Type B pancreatic cell (in vitro differentiated cells): Measurements from ENCODE around the gene PPP4R3B. TPM values are rescaled to one million over a fixed set of nuclear protein-coding genes. Genes with fewer than 3 reads are reported as not detected.

ENCODE experiments used
- DNase-seq: peaks from one replicate; pipeline ENCODE4 v3.0.0; 2021; ENCODE audit warnings: mixed read lengths; ENCODE audit not compliant: unreplicated experiment; ENCODE audit errors: extremely low spot score
- H3K27ac Mint-ChIP-seq: 2 replicates; pipeline ENCODE4 v1.8.0; 2021; ENCODE audit warnings: mild to moderate bottlenecking, mixed read lengths
- H3K27me3 Mint-ChIP-seq: 2 replicates; pipeline ENCODE4 v1.8.0; 2021; ENCODE audit warnings: mixed read lengths
- H3K36me3 Mint-ChIP-seq: 2 replicates; pipeline ENCODE4 v1.8.0; 2021; ENCODE audit warnings: mixed read lengths
- H3K4me1 Mint-ChIP-seq: one replicate; pipeline ENCODE4 v1.8.0; 2021; ENCODE audit warnings: mixed read lengths; ENCODE audit not compliant: unreplicated experiment
- H3K4me3 Mint-ChIP-seq: 2 replicates; pipeline ENCODE4 v1.8.0; 2021; ENCODE audit warnings: mild to moderate bottlenecking, mixed read lengths
- H3K9me3 Mint-ChIP-seq: 2 replicates; pipeline ENCODE4 v1.8.0; 2021; ENCODE audit warnings: mixed read lengths
- CTCF ChIP-seq: fragments of 200-600 bp; sonication (generic); conservative IDR thresholded peaks from 2 replicates; pipeline ENCODE4 v1.5.0; 2021; ENCODE audit warnings: antibody characterized with exemption, mild to moderate bottlenecking
- total RNA-seq: library from RNA; stranded (reverse); gene quantifications from 2 replicates; pipeline ENCODE4 v1.2.1, GENCODE V29; 2021; ENCODE audit warnings: low replicate concordance

PPP4R3B gene
- total RNA-seq, 1 donor from 2014 or later, result 59.4 TPM

- Mint-ChIP-seq H3K9me3 (no peaks in the 10 kb centered on the region), H3K27me3 (no peaks in the 10 kb centered on the region), H3K4me1 (peaks cover 10% of the 10 kb centered on the region), H3K27ac (peak overlapping the region; percentile 98), H3K36me3 (peaks cover 3% of the 10 kb centered on the region), H3K4me3 (peak overlapping the region; percentile 99)
- DNase-seq, result no peak
- no peak for TF ChIP-seq CTCF
Observed at GRCh38 chr2:55519938-55520885, 97.2 kb downstream of the PPP4R3B start.

DNA sequence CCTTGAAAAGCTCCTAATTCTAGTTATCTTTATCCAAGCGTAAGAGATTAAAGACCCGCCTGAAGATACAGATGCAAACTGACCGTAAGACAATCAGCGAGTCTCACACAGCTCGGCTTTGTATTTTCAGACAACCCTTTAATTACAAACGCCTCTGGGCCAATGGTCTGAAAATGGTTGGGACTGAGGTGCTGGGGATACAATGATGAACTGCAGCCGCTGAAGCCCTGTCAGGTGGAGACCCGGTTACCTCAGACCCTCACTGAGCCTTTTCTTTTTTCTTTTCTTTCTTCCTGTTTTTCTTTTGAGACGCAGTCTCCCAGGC, 98.6 kb downstream of the PPP4R3B start:
- H3K27me3 Mint-ChIP-seq, result no peaks in the 10 kb centered on the region
- H3K9me3 Mint-ChIP-seq, result no peaks in the 10 kb centered on the region
- no peak for DNase-seq

GRCh38 chr2:55511508-55512124, 105.8 kb downstream of the PPP4R3B start:
- no peak overlapping the region for H3K4me3 Mint-ChIP-seq
- peak; percentile 75 for TF ChIP-seq CTCF
- DNase-seq, result no peak
- H3K4me1 Mint-ChIP-seq, result peaks cover 5% of the 10 kb centered on the region
- H3K27me3 Mint-ChIP-seq, result no peaks in the 10 kb centered on the region
- no peak overlapping the region for H3K27ac Mint-ChIP-seq
- H3K36me3 Mint-ChIP-seq, result no peaks in the 10 kb centered on the region
- H3K9me3 Mint-ChIP-seq, result no peaks in the 10 kb centered on the region

More for the DNA sequence above, 98.6 kb downstream of the PPP4R3B start:
- H3K36me3 Mint-ChIP-seq, result peaks cover under 1% of the 10 kb centered on the region
- no peak for TF ChIP-seq CTCF
- H3K4me1 Mint-ChIP-seq, result peaks cover 10% of the 10 kb centered on the region
- peak overlapping the region; percentile 98 for H3K27ac Mint-ChIP-seq
- H3K4me3 Mint-ChIP-seq, result peak overlapping the region; percentile 99

DNA sequence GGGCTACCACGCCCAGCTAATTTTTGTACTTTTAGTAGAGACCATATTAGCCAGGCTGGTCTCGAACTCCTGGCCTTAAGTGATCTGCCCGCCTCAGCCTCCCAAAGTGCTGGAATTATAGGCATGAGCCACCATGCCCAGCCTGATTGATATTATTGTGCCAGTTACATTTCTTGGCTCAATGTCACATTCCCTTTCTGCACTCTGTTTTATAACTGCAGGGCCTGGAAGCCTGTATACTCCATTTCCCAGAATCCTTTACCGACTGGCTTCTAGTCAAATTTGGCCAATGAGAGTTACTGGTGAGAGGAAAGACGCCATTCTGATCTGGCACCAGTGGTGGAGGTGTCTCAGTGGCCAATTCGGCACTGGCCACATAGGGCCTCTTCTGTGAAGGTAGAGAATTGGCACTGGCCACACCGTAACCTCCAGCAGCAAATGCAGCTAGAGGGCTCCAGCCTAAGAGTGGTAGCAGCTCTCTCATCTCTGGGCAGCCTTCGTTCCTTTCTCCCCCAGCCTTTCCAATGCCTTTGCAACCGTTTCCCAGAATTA, 114.8 kb downstream of the PPP4R3B start:
- no peak for DNase-seq
- Mint-ChIP-seq H3K36me3 (no peaks in the 10 kb centered on the region), H3K27me3 (no peaks in the 10 kb centered on the region), H3K4me1 (no peaks in the 10 kb centered on the region), H3K27ac (no peak overlapping the region), H3K4me3 (no peak overlapping the region), H3K9me3 (no peaks in the 10 kb centered on the region)
- no peak for TF ChIP-seq CTCF

DNA sequence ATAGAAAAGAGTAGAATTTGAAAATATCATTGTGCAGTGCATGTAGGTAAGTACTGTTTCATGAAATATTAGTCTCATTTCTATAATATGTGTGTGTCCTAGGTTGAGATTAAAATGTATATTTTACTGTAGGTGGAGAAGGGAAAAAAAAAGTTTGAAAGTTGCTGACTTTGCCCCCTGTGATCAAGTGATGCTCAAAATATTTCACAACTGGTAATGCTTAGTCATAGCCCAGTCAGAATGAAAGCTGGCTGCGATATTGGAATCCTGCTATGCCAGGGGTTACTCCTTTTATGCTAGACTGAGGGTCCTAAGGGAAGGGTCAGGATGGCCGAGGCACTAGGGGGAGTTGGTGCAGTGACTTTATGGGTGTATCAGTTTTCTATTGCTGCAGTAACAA, 117.4 kb downstream of the PPP4R3B start:
- no peaks in the 10 kb centered on the region for H3K4me1 Mint-ChIP-seq
- no peaks in the 10 kb centered on the region for H3K36me3 Mint-ChIP-seq
- no peak overlapping the region for H3K27ac Mint-ChIP-seq
- no peaks in the 10 kb centered on the region for H3K27me3 Mint-ChIP-seq
- no peaks in the 10 kb centered on the region for H3K9me3 Mint-ChIP-seq
- no peak for TF ChIP-seq CTCF
- no peak for DNase-seq
- H3K4me3 Mint-ChIP-seq, result no peak overlapping the region
